Right atrium auricular region (tissue), 2 donors: Measurements from ENCODE around the gene SLC9C2. TPM values are rescaled to one million over a fixed set of nuclear protein-coding genes. Genes with fewer than 3 reads are reported as not detected.
"Not testable (repeated sequence)": the region's sequence is repeated elsewhere in the genome, so short reads cannot be mapped to it uniquely, and the experiment has no call there.

Experiments
- DNase-seq: peaks from one replicate; pipeline ENCODE4 v3.0.0-alpha.2; 2019; ENCODE audit warnings: low spot score
- H3K27ac ChIP-seq, 2 donors: fragments of 200-600 bp; sonication (generic); 1 replicate in 1 of 2; 2 replicates in 1 of 2; pipeline ENCODE4 v1.5.1; 2016 to 2019
- H3K27me3 ChIP-seq, 2 donors: fragments of 200-600 bp; sonication (generic); one replicate each; pipeline versions ENCODE4 v1.5.1 to v1.6.0; 2017 to 2019
- H3K36me3 ChIP-seq: fragments of 200-600 bp; sonication (generic); one replicate; pipeline ENCODE4 v1.5.1; 2016
- H3K4me1 ChIP-seq, 2 donors: fragments of 200-600 bp; sonication (generic); one replicate each; pipeline versions ENCODE4 v1.5.1 to v1.6.0; 2017 to 2019
- H3K4me3 ChIP-seq, 2 donors: fragments of 200-600 bp; sonication (generic); 1 replicate in 1 of 2; 2 replicates in 1 of 2; pipeline ENCODE4 v1.5.1; 2017 to 2019; ENCODE audit warnings: mild to moderate bottlenecking in 1 of 2, moderate library complexity in 1 of 2
- H3K9me3 ChIP-seq, 2 donors: fragments of 200-600 bp; sonication (generic); one replicate each; pipeline ENCODE4 v1.5.1; 2019
- total RNA-seq, 2 donors: library from RNA; depleted of rRNA; stranded (reverse); fragments of >200 nt; gene quantifications; one replicate each; pipeline ENCODE4 v1.1.0, GENCODE V29; 2016
- TF ChIP-seq, protein P1 (sequence below), 2 donors: fragments of 200-600 bp; sonication (generic); IDR thresholded peaks; one replicate each; pipeline ENCODE4 v1.5.1; 2019; ENCODE audit warnings: antibody characterized with exemption in 2 of 2

The SLC9C2 gene, protein sequence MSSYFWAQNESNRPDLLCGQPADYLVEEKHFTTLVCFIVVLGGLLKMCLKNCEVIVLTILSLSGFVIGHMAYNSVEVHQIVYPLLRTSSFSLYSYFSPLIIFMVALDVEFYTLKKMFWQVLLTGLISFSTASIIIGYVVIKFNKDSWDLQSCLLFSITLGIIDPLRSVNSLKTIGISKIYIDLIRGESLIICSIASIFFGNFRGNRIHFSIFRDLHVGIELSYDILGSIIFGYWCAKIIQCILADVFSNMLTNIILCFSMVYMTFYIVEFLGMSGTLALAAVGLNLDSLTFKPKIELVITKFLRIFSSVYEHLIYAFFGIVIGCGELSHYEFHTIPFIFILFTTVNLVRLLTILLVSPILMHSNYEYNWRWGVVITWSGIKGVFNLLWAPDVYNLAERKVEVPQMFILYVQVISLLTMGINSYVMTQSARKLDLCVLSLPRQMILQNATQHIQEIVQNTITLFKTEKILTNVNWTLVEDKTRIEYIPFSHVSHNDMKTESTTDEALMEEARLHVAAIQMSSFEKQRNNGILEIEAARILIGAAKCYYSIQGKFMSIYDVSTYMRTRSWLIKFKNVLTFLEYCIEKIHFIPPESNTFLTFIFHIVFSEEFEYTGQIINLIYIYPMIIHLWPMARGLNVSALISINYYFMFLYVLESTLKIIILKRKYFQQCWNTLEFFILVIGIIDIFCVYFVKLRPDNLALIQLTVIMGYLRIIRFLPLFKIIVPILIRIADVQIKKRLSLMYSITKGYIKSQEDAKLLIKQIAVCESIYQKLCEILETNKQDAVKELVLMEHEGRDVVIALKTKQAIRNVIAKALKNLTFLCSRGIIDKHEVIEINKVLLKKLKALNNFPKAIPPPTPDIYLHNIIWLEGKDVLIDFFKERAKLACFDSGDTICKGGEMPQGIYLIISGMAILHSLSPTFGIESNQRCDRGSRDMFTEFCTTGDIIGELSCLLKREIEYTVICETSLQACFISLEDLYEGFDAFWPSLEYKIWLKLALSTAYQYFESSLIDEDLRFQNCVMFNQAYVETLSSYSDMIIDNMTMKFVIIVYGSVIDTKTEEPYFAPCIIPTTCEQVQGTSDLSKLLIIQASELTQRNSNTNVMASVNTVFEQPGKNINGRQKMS
- total RNA-seq, result under 1 TPM in 1 of 2 donors, not detected in 1; 0.24 TPM

DNA sequence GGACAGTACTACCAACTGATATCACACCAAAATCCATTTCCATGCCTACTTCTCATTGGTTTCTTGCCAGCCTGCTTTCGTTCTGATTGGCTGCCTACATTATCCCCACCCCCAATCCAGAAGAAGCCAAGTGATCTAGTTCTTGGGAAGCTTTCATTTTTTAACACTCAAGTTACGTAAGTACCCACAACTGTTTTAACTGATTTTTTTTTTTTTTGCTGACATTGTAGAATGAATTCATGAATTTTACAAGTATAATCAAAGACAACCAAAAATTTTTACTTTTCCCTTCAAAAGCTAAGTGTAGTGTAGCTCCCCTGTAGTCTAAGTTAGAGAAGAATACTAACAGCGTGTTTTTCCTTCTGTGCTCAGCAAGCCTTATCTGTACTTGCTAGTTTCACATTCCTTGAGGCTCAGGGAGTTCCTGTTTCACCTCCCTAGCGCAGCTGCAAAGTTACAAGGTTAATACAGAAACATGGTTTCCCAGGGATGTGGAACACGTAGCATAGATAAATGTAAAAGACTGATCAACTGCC, at the start of gene SLC9C2:
SLC9C2 (minus strand) TSS at position 17 of the 536 bp plus-strand sequence. CDS start 1,296 bp downstream, outside the sequence.
- H3K4me1 ChIP-seq, result no peaks in the 10 kb centered on the region
- H3K27me3 ChIP-seq, result no peaks in the 10 kb centered on the region
- no peaks in the 10 kb centered on the region for H3K9me3 ChIP-seq
- H3K4me3 ChIP-seq, result peak within 1 kb of the TSS; percentile 26 to 44
- TF ChIP-seq, protein P1, sequence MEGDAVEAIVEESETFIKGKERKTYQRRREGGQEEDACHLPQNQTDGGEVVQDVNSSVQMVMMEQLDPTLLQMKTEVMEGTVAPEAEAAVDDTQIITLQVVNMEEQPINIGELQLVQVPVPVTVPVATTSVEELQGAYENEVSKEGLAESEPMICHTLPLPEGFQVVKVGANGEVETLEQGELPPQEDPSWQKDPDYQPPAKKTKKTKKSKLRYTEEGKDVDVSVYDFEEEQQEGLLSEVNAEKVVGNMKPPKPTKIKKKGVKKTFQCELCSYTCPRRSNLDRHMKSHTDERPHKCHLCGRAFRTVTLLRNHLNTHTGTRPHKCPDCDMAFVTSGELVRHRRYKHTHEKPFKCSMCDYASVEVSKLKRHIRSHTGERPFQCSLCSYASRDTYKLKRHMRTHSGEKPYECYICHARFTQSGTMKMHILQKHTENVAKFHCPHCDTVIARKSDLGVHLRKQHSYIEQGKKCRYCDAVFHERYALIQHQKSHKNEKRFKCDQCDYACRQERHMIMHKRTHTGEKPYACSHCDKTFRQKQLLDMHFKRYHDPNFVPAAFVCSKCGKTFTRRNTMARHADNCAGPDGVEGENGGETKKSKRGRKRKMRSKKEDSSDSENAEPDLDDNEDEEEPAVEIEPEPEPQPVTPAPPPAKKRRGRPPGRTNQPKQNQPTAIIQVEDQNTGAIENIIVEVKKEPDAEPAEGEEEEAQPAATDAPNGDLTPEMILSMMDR (IDR thresholded peaks at IDR 0.05), result no peak
- DNase-seq, result no peak
- H3K36me3 ChIP-seq, result no peaks in the 10 kb centered on the region
- peak within 1 kb of the TSS; percentile 34 to 46 for H3K27ac ChIP-seq

DNA sequence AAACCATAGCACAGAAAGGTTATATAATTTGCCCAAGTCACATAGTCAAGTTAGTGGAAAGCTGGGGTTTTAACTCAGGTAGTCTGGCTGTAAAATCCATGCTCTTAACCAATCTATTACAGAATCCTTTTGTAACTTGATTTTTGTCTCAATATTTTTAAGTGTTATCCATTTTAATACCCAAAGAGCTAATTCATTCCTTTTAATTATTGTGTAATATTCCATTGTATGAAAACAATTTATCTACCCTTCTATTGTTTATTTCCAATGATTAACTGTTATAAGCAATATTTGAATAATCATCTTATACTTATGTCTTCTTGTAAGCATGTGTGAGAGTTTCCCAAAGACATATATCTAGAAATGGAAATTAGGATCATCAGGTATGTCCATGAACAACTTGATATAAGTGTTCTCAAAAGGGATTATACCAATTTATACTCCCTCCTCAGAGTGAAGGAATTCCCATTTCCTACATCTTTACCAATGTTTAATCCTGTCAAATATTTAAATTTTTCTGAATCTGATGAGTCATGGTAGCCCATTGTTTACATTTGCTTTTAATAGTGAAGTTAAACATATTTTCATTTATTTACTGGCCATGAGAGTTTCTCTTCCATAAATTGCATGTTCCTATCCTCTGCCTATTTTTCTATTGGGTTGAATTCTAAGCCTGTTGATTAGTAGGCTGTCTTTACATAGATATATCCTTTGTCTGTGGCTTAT, 46.2 kb upstream of the SLC9C2 start:
- no peak for DNase-seq
- H3K9me3 ChIP-seq, result no peaks in the 10 kb centered on the region

DNA sequence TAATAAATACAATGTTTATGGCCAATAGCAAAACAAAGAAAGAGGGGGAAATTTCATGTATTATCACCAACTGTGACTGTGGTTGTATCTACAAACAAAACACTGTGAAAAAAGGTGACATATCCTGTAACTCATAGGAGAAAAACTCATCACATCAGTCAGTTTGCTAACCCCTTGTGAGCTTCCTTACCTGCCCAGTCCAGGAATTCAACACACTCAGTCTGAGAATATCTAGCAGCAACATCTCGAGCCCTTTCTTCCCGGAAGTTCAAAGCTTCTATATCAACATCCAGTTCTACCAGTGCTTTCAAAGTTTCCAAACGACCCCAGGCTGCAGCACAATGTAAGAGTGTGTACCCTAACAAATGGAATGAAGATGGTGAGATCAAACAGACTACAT, 43.8 kb upstream of the SLC9C2 start:
- no peak for DNase-seq
- no peaks in the 10 kb centered on the region for H3K27me3 ChIP-seq
- no peak overlapping the region for H3K27ac ChIP-seq
- no peaks in the 10 kb centered on the region for H3K9me3 ChIP-seq
- TF ChIP-seq, protein P1 (IDR thresholded peaks at IDR 0.05), result no peak
- no peaks in the 10 kb centered on the region for H3K4me1 ChIP-seq
- no peak overlapping the region for H3K4me3 ChIP-seq
- H3K36me3 ChIP-seq, result no peaks in the 10 kb centered on the region

More for the DNA sequence above, 46.2 kb upstream of the SLC9C2 start:
- Histone ChIP-seq H3K4me3 (no peak overlapping the region), H3K4me1 (no peaks in the 10 kb centered on the region), H3K36me3 (no peaks in the 10 kb centered on the region), H3K27ac (no peak overlapping the region), H3K27me3 (no peaks in the 10 kb centered on the region)
- TF ChIP-seq, protein P1 (IDR thresholded peaks at IDR 0.05), result no peak

DNA sequence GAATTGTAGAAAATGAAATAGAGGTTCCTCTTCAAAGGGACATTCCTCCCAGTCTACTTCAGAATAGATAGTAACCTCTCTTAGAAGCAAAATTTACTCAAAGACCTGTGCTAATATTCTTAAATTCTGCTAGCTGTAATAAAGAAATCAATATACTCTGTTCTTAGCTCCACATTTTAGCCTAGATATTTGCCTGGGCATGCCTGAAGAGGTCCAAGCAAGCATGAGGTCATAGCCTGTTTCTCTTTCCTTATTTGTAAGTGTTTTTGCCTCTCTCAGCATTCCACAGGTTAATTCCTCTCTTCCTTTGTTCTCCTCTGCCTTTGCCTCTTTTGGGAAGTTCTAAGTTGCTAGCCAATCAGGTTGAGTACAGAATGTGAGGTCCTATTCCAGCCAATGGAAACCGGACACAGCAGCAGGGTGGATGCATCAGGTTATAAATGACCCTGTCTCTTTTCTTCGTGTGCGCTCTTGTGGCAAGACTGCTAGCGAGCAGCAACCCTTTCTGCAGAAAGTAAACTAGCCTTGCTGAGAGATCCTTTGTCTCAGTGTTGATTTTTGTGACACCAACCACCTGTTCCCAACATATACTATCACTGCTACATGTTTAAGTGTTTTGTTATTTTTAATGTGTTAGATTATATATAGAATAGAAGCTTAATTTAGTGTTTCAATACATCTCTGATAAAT, 39.7 kb upstream of the SLC9C2 start:
- not testable (repeated sequence) for DNase-seq, H3K27ac ChIP-seq, H3K4me3 ChIP-seq, H3K9me3 ChIP-seq, H3K36me3 ChIP-seq, H3K4me1 ChIP-seq, H3K27me3 ChIP-seq

DNA sequence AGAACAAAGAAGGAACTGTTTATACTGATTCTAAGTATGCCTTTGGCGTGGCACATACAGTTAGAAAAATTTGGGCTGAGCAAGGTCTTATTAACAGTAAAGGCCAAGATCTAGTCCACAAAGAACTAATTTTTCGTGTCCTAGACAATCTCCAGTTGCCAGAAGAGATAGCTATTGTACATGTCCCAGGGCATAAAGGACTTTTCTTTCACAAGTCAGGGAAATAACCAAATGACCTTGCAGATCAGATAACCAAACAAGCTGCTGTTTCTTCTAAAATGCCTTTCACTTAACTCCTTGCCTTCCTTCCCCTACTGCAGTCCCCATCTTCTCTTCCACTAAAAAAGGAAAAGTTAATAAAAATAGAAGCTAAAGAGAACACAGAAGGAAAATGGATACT, 36.2 kb upstream of the SLC9C2 start:
- Histone ChIP-seq H3K27me3 (no peaks in the 10 kb centered on the region), H3K4me3 (no peak overlapping the region), H3K27ac (no peak overlapping the region), H3K36me3 (no peaks in the 10 kb centered on the region), H3K9me3 (no peaks in the 10 kb centered on the region), H3K4me1 (peaks cover 0 to 9% of the 10 kb centered on the region in 2 donors)
- TF ChIP-seq, protein P1 (IDR thresholded peaks at IDR 0.05), result no peak
- DNase-seq, result no peak
